Stimulated activated CD8-positive, alpha-beta memory T cell treated with anti-CD3 and anti-CD28 coated beads, Interleukin-7, amount 100 ng/mL, for 48 hours (primary cell): ENCODE results near the gene IL17C.
"Not testable (repeated sequence)": the region's sequence is repeated elsewhere in the genome, so short reads cannot be mapped to it uniquely, and the experiment has no call there.

Experiments used
- DNase-seq, 2 donors: peaks; one replicate each; pipeline ENCODE4 v3.0.0-alpha.2; 2020; ENCODE audit warnings: low read depth in 1 of 2; ENCODE audit errors: extremely low read depth in 1 of 2

Gene IL17C

GRCh38 chr16:88609426-88609825, 28.9 kb upstream of the IL17C start:
- not testable (repeated sequence) for DNase-seq

GRCh38 chr16:88610080-88610479, 28.3 kb upstream of the IL17C start:
- no peak for DNase-seq

- DNase-seq: no peak
These were observed 27.2 kb upstream of the IL17C start for GRCh38 chr16:88610909-88611812.

GRCh38 chr16:88613293-88613692, 25.1 kb upstream of the IL17C start:
- no peak for DNase-seq

GRCh38 chr16:88613911-88614817, 24.2 kb upstream of the IL17C start:
- no peak for DNase-seq

- no peak for DNase-seq
These were observed 23.4 kb upstream of the IL17C start for GRCh38 chr16:88614818-88615580.

GRCh38 chr16:88616320-88616719, 22.1 kb upstream of the IL17C start:
- no peak for DNase-seq

- no peak for DNase-seq
These were observed 21.6 kb upstream of the IL17C start for GRCh38 chr16:88616736-88617135.

- DNase-seq: no peak
These were observed 20.9 kb upstream of the IL17C start for GRCh38 chr16:88617268-88618031.

GRCh38 chr16:88618182-88618955, 20.0 kb upstream of the IL17C start:
- DNase-seq: no peak

GRCh38 chr16:88618956-88619667, 19.3 kb upstream of the IL17C start:
- DNase-seq: no peak

GRCh38 chr16:88619859-88620815, 18.2 kb upstream of the IL17C start:
- DNase-seq: peak in 1 of 2 donors; percentile 65

GRCh38 chr16:88622125-88622524, 16.2 kb upstream of the IL17C start:
- no peak for DNase-seq

GRCh38 chr16:88622866-88623265, 15.5 kb upstream of the IL17C start:
- DNase-seq: no peak

GRCh38 chr16:88623858-88624257, 14.5 kb upstream of the IL17C start:
- no peak for DNase-seq

- no peak for DNase-seq
These were observed 13.9 kb upstream of the IL17C start for GRCh38 chr16:88624481-88624880.

- no peak for DNase-seq
These were observed 13.3 kb upstream of the IL17C start for GRCh38 chr16:88624977-88625576.
